Measurements from ENCODE around the gene CTBP2. TPM values are rescaled to one million over a fixed set of nuclear protein-coding genes. Genes with fewer than 3 reads are reported as not detected.
"Not testable (repeated sequence)": the region's sequence is repeated elsewhere in the genome, so short reads cannot be mapped to it uniquely, and the experiment has no call there.

The CTBP2 gene
- total RNA-seq, 1 experiment from 2014 or later = 78.7 TPM

GRCh38 chr10:125061557-125062226 is 98.7 kb downstream of the CTBP2 start:
- no peaks in the 10 kb centered on the region for H3K27me3 Mint-ChIP-seq (ENCODE audit: unreplicated experiment)
- intact Hi-C loops (cut with micrococcal nuclease; ENCODE audit: unreplicated experiment) = loop anchor here (5.0 kb wide), 1 partner anchor 96 kb away; no protein-coding TSS in a partner anchor
- CTCF ChIA-PET = interaction anchor here (0.7 to 3.0 kb wide), 4 partner anchors 14 to 69 kb away, joined by 3 to 14 read pairs (median 6); no protein-coding TSS in a partner anchor
- peaks cover 49% of the 10 kb centered on the region for H3K36me3 Mint-ChIP-seq (ENCODE audit: insufficient read depth, unreplicated experiment)
- no peak overlapping the region for H3K27ac Mint-ChIP-seq (ENCODE audit: unreplicated experiment)
- H3K9me3 Mint-ChIP-seq (ENCODE audit: low read depth, unreplicated experiment) = no peaks in the 10 kb centered on the region
- DNase-seq = no peak
- TF ChIP-seq CTCF (IDR thresholded peaks at IDR 0.05; ENCODE audit: unreplicated experiment) = no peak
- H3K4me3 Mint-ChIP-seq (ENCODE audit: low read depth, unreplicated experiment) = no peak overlapping the region
- no TSS peak for BruUV-seq (replicated peaks)
- H3K4me1 Mint-ChIP-seq (ENCODE audit: low read depth, unreplicated experiment) = peaks cover 26% of the 10 kb centered on the region

GRCh38 chr10:125060826-125061556 is 99.4 kb downstream of the CTBP2 start:
- Mint-ChIP-seq H3K4me1 (ENCODE audit: low read depth, unreplicated experiment) (peaks cover 19% of the 10 kb centered on the region), H3K27ac (ENCODE audit: unreplicated experiment) (no peak overlapping the region), H3K9me3 (ENCODE audit: low read depth, unreplicated experiment) (no peaks in the 10 kb centered on the region), H3K36me3 (ENCODE audit: insufficient read depth, unreplicated experiment) (peaks cover 43% of the 10 kb centered on the region), H3K27me3 (ENCODE audit: unreplicated experiment) (no peaks in the 10 kb centered on the region), H3K4me3 (ENCODE audit: low read depth, unreplicated experiment) (no peak overlapping the region)
- peak; percentile 69 for TF ChIP-seq CTCF (IDR thresholded peaks at IDR 0.05; ENCODE audit: unreplicated experiment)
- intact Hi-C loops (cut with micrococcal nuclease; ENCODE audit: unreplicated experiment) = loop anchor here (5.0 kb wide), 1 partner anchor 96 kb away; no protein-coding TSS in a partner anchor
- CTCF ChIA-PET = interaction anchor here (0.7 to 3.0 kb wide), 5 partner anchors 13 to 100 kb away, joined by 3 to 14 read pairs (median 6); no protein-coding TSS in a partner anchor
- no TSS peak for BruUV-seq (replicated peaks)
- DNase-seq = peak; percentile 74

GRCh38 chr10:125060482-125060825 is 99.9 kb downstream of the CTBP2 start:
- no peak overlapping the region for H3K4me3 Mint-ChIP-seq (ENCODE audit: low read depth, unreplicated experiment)
- CTCF ChIA-PET = interaction anchor here (0.8 kb wide), 1 partner anchor 100 kb away, joined by 6 read pairs; no protein-coding TSS in a partner anchor
- peaks cover 14% of the 10 kb centered on the region for H3K4me1 Mint-ChIP-seq (ENCODE audit: low read depth, unreplicated experiment)
- no peak for DNase-seq
- no peaks in the 10 kb centered on the region for H3K9me3 Mint-ChIP-seq (ENCODE audit: low read depth, unreplicated experiment)
- H3K27me3 Mint-ChIP-seq (ENCODE audit: unreplicated experiment) = no peaks in the 10 kb centered on the region
- no TSS peak for BruUV-seq (replicated peaks)
- no peak for TF ChIP-seq CTCF (IDR thresholded peaks at IDR 0.05; ENCODE audit: unreplicated experiment)
- H3K36me3 Mint-ChIP-seq (ENCODE audit: insufficient read depth, unreplicated experiment) = peaks cover 43% of the 10 kb centered on the region
- intact Hi-C loops (cut with micrococcal nuclease; ENCODE audit: unreplicated experiment) = loop anchor here (5.0 kb wide), 1 partner anchor 97 kb away; no protein-coding TSS in a partner anchor
- H3K27ac Mint-ChIP-seq (ENCODE audit: unreplicated experiment) = no peak overlapping the region

GRCh38 chr10:125060026-125060425 is 100.3 kb downstream of the CTBP2 start:
- no peak overlapping the region for H3K27ac Mint-ChIP-seq (ENCODE audit: unreplicated experiment)
- no TSS peak for BruUV-seq (replicated peaks)
- CTCF ChIA-PET = no interaction called here
- TF ChIP-seq CTCF (IDR thresholded peaks at IDR 0.05; ENCODE audit: unreplicated experiment) = no peak
- no peak for DNase-seq
- intact Hi-C loops (cut with micrococcal nuclease; ENCODE audit: unreplicated experiment) = loop anchor here (5.0 kb wide), 1 partner anchor 97 kb away; no protein-coding TSS in a partner anchor
- no peaks in the 10 kb centered on the region for H3K27me3 Mint-ChIP-seq (ENCODE audit: unreplicated experiment)
- no peak overlapping the region for H3K4me3 Mint-ChIP-seq (ENCODE audit: low read depth, unreplicated experiment)
- no peaks in the 10 kb centered on the region for H3K9me3 Mint-ChIP-seq (ENCODE audit: low read depth, unreplicated experiment)
- H3K36me3 Mint-ChIP-seq (ENCODE audit: insufficient read depth, unreplicated experiment) = peaks cover 41% of the 10 kb centered on the region
- peaks cover 9% of the 10 kb centered on the region for H3K4me1 Mint-ChIP-seq (ENCODE audit: low read depth, unreplicated experiment)

GRCh38 chr10:125059348-125059747 is 101.0 kb downstream of the CTBP2 start:
- DNase-seq; H3K9me3 Mint-ChIP-seq (ENCODE audit: low read depth, unreplicated experiment); H3K4me1 Mint-ChIP-seq (ENCODE audit: low read depth, unreplicated experiment); CTCF ChIA-PET; H3K27ac Mint-ChIP-seq (ENCODE audit: unreplicated experiment); H3K4me3 Mint-ChIP-seq (ENCODE audit: low read depth, unreplicated experiment); BruUV-seq (replicated peaks); intact Hi-C loops (cut with micrococcal nuclease; ENCODE audit: unreplicated experiment); H3K27me3 Mint-ChIP-seq (ENCODE audit: unreplicated experiment): not testable (repeated sequence)
- H3K36me3 Mint-ChIP-seq (ENCODE audit: insufficient read depth, unreplicated experiment) = peaks cover 35% of the 10 kb centered on the region

All from Calu3 (cell line).